PFSK-1 (cell line): ENCODE measurements around the gene PJA2.

Experiments used
- POLR2AphosphoS5 ChIP-seq: IDR thresholded peaks from 2 replicates; pipeline ENCODE4 v1.6.1; 2012; ENCODE audit warnings: low read depth, mild to moderate bottlenecking, control low read depth, low read length, moderate library complexity
- SIN3A ChIP-seq: IDR thresholded peaks from 2 replicates; pipeline ENCODE4 v1.6.1; 2012; ENCODE audit warnings: mild to moderate bottlenecking, low read length, moderate library complexity, borderline replicate concordance; ENCODE audit not compliant: insufficient read depth
- TAF1 ChIP-seq: IDR thresholded peaks from 2 replicates; pipeline ENCODE4 v1.6.1; 2012; ENCODE audit warnings: low read length, control low read depth, borderline replicate concordance; ENCODE audit not compliant: insufficient read depth

DNA sequence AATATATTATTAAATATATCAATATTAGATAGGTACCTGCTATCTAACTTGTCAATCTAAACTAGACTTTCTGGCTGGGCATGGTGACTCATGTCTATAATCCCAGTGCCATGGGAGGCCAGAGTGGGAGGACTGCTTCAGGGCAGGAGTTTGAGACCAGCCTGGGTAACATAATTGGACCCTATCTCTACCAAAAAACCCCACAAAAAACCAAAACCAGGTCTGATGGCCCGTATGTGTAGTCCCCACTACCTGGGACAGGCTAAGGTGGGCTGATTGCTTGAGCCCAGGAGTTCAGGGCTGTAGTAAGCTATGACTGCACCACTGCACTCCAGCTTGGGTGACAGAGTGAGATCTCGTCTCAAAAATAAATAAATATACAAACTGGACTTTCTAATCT, 55.0 kb downstream of the PJA2 start:
- TF ChIP-seq TAF1 (no peak), SIN3A (no peak), POLR2AphosphoS5 (no peak)
